Measurements from ENCODE around the gene PDE6D.

Gene PDE6D

GRCh38 chr2:231704017-231704416, 77.1 kb downstream of the PDE6D start:
- no peak overlapping the region for H3K27ac ChIP-seq

DNA sequence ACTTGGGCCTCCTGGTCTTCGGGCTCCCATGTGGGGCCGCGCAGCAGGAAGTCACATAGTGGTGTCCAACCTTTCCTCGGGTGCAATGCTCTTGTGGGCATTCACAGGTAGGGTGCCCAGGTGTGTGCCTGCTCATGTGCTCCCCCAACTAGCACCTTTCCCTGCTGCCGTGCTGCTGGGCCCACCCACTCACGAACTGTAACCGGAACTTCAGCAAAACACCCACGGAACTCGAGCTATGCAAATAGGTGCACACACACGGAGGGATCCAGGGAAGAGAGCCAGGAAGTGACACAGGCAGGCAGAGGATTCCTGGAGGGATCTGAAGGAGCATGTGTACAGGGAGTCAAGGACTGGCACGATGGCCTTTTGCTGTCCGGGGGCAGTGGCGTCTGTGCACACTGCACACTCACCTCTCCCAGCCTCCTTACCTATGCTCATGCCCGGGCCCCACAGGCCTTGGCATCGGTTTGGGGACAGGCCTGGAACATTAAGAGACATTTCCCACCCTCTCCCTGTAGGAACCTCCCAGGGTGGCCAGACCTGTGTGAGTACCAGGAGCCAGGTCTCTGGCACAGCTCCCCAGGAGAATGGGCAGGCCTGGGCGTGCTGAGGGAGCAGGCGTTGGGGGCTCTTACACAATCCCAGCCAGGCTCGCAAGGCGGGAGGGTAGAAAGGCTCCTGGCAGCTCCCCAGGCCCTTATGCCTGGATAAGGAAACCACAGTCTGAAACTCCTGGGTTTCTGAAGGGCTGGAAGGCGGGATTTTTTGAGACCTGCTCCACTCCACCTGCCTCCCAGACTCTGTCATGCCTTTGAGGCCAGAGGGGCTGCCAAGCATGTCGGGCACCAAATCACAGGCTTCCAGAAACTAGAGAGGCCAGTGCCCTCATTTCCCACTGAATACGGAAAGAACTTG, 79.4 kb downstream of the PDE6D start:
- no peak overlapping the region for H3K27ac ChIP-seq
- TF ChIP-seq, protein P1, sequence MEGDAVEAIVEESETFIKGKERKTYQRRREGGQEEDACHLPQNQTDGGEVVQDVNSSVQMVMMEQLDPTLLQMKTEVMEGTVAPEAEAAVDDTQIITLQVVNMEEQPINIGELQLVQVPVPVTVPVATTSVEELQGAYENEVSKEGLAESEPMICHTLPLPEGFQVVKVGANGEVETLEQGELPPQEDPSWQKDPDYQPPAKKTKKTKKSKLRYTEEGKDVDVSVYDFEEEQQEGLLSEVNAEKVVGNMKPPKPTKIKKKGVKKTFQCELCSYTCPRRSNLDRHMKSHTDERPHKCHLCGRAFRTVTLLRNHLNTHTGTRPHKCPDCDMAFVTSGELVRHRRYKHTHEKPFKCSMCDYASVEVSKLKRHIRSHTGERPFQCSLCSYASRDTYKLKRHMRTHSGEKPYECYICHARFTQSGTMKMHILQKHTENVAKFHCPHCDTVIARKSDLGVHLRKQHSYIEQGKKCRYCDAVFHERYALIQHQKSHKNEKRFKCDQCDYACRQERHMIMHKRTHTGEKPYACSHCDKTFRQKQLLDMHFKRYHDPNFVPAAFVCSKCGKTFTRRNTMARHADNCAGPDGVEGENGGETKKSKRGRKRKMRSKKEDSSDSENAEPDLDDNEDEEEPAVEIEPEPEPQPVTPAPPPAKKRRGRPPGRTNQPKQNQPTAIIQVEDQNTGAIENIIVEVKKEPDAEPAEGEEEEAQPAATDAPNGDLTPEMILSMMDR (conservative IDR thresholded peaks at IDR 0.05): no peak

More at GRCh38 chr2:231704017-231704416, 77.1 kb downstream of the PDE6D start:
- TF ChIP-seq, protein P1 (conservative IDR thresholded peaks at IDR 0.05): no peak

DNA sequence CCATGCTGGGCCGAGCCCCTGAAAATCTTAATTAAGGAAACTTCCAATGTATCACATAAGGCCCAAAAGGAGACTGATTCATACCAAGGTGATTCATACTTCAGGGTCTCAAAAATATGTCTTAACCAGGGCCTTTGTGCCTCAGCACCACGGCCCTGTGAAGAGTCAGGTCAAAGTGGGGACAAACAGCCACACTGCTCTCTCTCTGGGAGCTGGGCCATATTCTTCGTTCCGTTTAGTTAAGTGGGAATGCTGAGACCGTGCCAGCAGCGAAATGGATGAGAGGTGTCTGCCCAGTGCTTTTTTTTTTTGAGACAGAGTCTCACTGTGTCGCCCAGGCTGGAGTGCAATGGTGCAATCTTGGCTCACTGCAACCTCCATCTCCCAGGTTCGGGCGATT, 82.1 kb downstream of the PDE6D start:
- TF ChIP-seq, protein P1 (conservative IDR thresholded peaks at IDR 0.05): no peak
- H3K27ac ChIP-seq: no peak overlapping the region

- no peak overlapping the region for H3K27ac ChIP-seq
- TF ChIP-seq, protein P1 (conservative IDR thresholded peaks at IDR 0.05): no peak
Measured at GRCh38 chr2:231696004-231696367, 85.1 kb downstream of the PDE6D start.

DNA sequence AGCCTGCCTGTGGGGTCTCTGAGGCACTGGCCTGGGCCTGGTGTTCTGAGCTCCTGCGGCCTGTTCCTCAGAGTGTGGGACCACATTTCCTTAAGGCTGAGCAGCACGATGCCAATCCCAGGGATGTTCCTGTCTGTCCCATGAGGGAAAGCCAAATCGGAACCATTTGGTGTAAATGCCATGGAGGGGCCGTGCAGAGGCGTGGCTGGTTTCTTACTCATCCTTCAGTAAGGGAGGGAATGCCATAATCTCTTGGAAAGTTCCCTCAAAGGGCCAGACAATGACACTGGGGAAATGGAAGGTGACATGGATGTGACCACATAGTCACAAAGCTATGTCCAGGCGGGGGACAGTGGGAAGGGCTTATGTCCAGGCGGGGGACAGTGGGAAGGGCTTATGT, 87.1 kb downstream of the PDE6D start:
- H3K27ac ChIP-seq: no peak overlapping the region
- TF ChIP-seq, protein P1 (conservative IDR thresholded peaks at IDR 0.05): no peak

GRCh38 chr2:231692847-231693246, 88.2 kb downstream of the PDE6D start:
- TF ChIP-seq, protein P1 (conservative IDR thresholded peaks at IDR 0.05): no peak
- no peak overlapping the region for H3K27ac ChIP-seq

GRCh38 chr2:231691251-231691772, 89.8 kb downstream of the PDE6D start:
- H3K27ac ChIP-seq: no peak overlapping the region
- TF ChIP-seq, protein P1 (conservative IDR thresholded peaks at IDR 0.05): no peak

All from VCaP (cell line).